HG03159 (cell line): Measurements from ENCODE around the gene POC1A.
"Not testable (repeated sequence)": the region's sequence is repeated elsewhere in the genome, so short reads cannot be mapped to it uniquely, and the experiment has no call there.

ENCODE experiments used
- ATAC-seq: cut with Tn5 transposase; IDR thresholded peaks from one replicate; pipeline ENCODE4 v1.9.1; 2021; ENCODE audit warnings: mild to moderate bottlenecking, moderate library complexity; ENCODE audit not compliant: unreplicated experiment

The POC1A gene

GRCh38 chr3:52153389-52154096 lies 680 bp downstream of the POC1A start:
- ATAC-seq: no peak

GRCh38 chr3:52151991-52152390 lies 2.2 kb downstream of the POC1A start:
- not testable (repeated sequence) for ATAC-seq

GRCh38 chr3:52150860-52151259 lies 3.4 kb downstream of the POC1A start:
- no peak for ATAC-seq

DNA sequence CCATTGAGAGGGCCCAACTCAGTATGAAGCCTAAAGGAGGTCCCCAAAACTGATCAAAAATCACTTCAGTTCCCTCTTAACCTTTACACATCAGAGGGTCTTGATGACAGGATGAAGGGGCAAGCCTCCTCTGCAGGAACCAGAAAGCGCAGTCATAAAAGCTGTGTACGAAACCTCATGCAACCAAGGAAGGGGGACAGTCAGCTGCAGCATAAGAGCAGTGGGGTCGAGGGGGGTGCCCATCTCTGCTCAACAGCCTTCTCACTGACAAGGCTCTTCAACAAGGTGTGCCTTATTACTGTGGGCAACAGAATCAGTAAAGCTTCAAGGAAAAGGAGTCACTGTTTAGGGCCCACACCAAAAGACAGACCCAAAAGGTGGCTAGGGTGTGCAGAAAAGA lies 3.9 kb downstream of the POC1A start:
- ATAC-seq: no peak

- ATAC-seq: no peak
Measured at GRCh38 chr3:52149726-52150125, 4.5 kb downstream of the POC1A start.

GRCh38 chr3:52149021-52149420 lies 5.2 kb downstream of the POC1A start:
- ATAC-seq: no peak

DNA sequence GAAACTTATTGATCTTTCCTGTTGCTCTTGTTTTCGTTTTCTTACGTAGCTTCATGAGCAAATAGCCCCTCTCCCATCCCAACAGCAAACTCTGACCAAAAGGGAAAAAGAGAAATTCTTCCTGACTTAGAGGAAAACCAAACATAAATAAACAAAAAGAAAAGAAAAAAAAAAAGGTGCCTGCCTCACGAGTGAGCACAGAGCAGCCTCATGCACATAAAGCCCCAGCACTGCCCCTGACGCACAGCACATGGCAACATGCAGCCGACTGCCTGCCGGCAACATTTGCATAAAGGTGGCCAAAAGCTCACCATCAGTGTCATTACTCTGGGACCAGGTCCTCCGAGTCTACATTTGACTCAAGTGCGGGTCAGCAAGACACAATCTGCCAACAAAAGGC lies 6.4 kb downstream of the POC1A start:
- ATAC-seq: no peak

GRCh38 chr3:52146811-52147210 lies 7.4 kb downstream of the POC1A start:
- no peak for ATAC-seq

GRCh38 chr3:52146189-52146588 lies 8.0 kb downstream of the POC1A start:
- ATAC-seq: no peak

GRCh38 chr3:52145736-52146110 lies 8.5 kb downstream of the POC1A start:
- no peak for ATAC-seq

DNA sequence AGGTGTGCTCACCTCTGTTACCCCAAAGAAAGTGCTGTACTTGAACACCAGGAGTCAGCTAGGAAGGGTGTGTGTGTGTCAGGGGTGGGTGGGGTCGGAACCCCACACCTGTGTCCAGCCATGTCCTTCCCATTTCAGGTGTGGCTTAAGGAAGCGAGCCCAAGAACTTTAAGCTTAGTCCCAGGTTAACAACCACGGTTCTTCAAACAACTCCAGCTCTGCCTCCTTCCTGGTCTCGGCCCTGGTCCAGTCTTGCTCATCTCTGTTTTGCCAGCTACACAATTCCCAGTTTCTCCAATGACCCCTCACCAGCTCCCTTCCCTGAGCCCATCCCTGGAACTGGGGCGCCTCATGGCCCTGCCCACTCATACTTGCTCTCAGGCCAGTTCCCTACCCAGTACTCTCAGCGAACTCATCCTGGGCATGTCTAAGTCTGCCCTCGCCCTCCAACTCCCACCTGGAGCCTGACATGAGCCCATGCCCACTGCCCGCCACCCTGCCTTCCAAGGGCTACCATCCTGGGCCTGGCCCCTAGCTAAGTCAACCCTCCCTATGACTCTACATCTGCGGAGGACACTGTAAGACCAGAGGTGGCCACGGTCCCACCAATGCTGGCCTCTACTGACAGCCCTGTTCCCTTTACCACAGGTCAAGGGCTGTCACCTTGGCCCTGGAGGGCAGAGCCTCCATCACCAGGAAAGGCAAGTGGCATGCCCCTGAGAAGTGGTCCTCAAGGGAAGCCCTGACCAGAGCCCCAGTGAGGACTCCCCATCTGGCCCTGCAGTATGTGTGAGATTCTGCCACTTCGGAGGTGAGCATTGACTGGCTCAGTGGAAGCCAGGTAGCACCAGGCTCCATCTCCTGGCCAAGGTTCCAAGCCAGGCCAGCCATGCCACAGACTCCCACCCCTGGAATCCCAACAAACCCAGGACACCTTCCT lies 9.2 kb downstream of the POC1A start:
- no peak for ATAC-seq

GRCh38 chr3:52144034-52144795 lies 10.0 kb downstream of the POC1A start:
- ATAC-seq: peak; percentile 53

GRCh38 chr3:52143616-52144015 lies 10.6 kb downstream of the POC1A start:
- ATAC-seq: no peak

DNA sequence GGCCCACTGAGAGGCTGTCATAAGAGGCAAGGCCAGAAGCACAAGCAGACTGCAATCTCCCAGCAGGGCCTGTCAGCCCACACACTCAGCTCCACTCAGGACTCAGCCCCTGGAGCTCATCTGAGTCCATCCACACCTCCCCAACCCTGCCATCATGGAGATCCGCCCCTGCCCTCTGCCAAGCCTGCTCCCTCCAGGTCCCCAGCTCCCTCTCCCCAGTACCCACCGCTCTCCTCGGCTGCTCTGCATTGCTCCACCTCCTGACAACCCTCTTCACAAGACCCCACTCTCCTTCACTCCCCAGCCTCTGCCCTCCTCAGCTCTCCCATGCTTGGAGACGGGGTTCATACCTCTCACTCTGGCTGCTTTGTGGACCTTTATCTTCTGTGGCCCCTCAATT lies 11.1 kb downstream of the POC1A start:
- ATAC-seq: no peak

DNA sequence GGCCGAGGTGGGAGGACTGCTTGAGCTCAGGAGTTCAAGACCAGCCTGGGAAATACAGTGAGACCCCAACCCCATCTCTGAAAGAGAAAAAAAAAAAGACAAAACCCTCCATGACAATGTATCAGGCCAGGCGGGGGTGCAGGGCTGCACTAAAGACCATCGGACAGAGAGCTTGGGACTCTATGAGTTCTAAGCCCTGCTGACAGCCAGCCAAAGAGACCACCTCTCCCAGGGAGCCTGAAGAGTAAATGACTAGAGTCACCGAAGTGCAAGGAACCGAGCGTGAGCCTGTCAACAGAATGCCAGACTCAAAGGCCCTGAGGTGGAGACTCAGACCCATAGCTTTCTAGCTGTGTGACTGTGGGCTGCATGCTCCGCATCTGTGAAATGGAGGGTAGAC lies 12.5 kb downstream of the POC1A start:
- no peak for ATAC-seq

DNA sequence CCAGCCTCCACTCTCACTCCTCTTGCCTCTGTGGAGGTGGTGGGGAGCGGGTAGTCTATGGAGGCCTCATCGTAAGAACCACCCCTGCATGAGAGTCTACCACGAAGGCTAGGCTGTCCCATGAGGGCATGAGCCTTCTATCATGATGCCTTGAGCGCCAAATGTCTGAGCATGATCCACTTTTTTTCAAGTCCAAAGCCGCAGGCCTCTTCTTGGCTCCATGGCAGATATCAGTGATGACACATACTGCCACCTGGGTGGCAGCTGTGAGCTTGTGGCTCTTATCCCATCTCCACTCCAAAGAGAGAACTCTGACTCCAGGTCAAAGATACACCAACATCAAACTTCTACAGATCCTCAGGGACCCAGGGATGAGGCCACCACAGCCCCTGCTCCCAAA lies 13.5 kb downstream of the POC1A start:
- ATAC-seq: no peak

DNA sequence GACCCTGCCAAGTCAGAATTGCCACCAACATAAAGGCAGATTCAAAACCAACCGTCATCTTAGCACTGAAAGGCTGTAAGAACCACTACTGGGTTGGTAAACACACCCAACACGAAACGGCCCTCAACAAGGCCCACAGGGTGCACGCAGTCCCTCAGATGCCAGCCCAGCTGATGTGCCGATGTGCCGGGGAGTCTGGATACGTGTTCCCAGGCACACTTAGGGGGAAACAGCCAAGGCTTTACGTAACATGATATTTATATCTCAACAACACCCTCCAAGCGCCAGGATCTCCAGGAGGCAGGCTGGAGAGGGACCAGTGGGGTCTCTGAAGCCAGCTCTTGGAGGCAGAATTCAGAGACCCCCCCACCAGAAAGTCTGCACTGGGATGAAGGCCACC lies 14.2 kb downstream of the POC1A start:
- no peak for ATAC-seq

GRCh38 chr3:52137311-52137710 lies 16.9 kb downstream of the POC1A start:
- no peak for ATAC-seq

DNA sequence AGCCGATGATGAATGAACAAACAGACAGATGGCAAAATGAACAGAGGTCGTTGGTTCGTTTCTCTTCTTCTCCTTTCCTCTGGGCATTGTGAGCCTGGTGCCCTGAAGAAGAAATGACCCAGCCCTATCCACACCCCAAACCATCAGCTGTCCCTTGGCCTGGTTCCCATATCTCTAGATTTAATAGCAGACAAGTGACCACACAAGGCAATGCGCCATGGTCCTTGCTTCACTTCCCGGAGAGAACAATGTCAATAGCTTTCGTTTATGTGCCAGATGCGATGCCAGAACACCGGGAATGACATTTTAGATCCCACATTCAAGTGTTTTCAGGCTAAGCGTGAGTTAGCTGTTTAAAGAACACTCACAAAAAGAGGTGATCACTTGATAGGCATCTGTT lies 17.7 kb downstream of the POC1A start:
- no peak for ATAC-seq

GRCh38 chr3:52135332-52135731 lies 18.9 kb downstream of the POC1A start:
- no peak for ATAC-seq

- no peak for ATAC-seq
Measured at GRCh38 chr3:52134761-52135160, 19.5 kb downstream of the POC1A start.

DNA sequence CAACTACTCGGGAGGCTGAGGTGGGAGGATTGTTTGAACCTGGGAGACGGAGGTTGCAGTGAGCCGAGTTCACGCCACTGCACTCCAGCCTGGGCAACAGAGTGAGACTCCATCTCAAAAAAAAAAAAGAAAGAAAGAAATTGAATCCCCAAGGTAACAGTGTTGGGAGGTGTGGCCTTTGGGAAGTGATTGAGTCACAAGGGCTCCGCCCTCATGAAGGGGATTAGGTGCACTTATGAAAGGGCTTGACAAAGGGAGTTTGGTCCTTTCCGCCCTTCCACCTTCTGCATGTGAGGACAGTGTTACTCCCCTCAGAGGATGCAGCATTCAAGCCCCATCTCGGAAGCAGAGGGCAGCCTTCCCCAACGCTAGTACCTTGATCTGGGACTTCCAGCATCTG lies 21.3 kb downstream of the POC1A start:
- ATAC-seq: no peak
